DMS 273 treated with DMSO at 0.1 percent for 48 hours (cell line): Measurements from ENCODE around the gene PDGFA.

Experiments
- DNase-seq: peaks from one replicate; lab custom pipeline; 2025; lab: John Stamatoyannopoulos, UW

Gene PDGFA

DNA sequence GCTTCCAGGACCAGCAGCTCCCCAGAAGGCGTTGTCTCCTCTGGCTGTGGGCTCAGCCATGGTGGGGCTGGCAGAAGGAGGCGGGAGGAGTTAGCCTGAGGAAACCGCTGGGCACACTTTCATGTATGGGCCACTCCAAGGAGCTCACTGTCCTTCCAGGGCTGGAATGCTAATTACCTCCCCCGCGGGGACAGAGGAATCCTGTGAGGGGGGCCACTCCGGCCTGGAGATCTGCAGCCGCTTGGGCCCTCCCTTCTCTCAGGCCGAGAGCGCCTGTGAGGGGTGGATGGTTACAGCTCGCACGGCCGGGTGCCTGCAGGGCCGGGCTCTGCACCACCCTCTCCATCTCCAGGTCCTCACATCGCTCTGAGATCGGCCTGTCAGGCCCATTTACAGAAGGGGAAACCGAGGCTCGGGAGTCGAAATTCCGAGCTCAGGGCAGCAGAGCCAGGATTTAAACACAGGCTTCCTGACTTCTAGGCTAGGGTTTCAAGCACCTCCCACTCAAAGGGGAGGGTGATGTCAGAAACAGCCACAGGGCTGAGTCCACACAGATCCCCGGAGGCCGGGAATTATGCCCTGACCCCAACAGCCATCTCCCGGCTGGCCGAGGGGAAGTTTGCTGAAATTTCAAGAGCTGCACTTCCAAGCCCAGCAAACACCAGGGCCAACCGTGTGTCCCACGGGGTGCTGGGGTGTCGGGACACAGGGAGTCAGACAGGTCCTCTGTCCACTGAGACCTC, 59.1 kb downstream of the PDGFA start:
- no peak for DNase-seq

DNA sequence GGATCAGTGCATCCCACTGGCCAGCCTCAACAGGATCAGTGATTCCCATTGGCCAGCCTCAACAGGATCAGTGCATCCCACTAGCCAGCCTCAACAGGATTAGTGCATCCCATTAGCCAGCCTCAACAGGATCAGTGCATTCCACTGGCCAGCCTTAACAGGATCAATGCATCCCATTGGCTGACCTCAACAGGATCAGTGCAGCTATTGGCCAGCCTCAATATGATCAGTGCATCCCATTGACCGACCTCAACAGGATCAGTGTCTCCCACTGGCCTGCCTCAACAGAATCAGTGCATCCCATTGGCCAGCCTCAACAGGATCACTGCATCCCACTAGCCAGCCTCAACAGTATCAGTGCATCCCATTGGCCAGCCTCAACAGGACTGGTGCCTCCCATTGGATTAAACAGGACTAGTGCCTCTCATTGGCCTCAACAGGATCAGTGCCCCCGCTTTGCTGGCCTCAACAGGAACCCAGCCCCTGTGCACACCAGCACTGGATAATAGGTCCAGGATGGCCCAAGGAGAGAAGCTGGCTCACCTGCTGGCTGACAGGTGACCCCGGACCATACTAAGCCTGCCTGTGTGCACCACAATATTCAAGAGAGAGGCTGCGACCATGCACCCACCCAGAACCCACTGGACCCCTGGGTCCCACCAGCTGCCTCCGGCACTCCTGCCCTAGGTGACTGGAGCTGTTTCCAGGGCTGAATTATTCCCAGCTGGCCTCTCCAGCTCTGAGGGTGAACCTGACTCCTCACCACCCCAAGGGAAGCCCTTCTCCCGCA, 59.9 kb downstream of the PDGFA start:
- no peak for DNase-seq

DNA sequence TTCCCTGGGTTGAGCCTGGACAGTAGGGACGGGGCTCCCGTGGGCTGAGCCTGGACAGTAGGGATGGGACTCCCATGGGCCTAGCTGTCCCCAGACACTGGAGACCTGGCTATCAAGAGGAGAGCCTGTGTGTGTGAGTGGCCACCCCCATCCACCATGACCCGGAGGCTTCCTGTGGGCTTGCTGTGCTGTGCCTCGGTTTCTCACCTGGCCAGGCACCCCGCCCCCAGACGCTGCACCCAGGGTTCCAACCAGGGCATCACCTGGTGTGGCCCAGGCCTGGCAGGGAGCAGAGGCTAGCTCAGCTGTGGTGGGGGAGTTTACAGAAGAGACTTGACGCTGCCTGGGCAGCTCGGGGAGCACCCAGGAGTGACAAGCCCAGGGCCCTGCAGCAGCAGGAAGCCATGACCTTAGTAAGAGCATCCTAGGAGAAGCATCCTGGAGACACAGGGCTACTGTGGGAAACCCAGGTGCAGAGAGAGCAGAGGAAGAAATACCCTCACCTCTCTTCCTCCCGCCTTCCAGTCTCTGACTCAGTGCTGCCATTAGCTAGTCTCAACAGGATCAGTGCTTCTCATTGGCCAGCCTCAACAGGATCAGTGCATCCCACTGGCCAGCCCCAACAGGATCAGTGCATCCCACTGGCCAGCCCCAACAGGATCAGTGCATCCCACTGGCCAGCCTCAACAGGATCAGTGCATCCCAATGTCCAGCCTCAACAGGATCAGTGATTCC, 61.0 kb downstream of the PDGFA start:
- DNase-seq = no peak

DNA sequence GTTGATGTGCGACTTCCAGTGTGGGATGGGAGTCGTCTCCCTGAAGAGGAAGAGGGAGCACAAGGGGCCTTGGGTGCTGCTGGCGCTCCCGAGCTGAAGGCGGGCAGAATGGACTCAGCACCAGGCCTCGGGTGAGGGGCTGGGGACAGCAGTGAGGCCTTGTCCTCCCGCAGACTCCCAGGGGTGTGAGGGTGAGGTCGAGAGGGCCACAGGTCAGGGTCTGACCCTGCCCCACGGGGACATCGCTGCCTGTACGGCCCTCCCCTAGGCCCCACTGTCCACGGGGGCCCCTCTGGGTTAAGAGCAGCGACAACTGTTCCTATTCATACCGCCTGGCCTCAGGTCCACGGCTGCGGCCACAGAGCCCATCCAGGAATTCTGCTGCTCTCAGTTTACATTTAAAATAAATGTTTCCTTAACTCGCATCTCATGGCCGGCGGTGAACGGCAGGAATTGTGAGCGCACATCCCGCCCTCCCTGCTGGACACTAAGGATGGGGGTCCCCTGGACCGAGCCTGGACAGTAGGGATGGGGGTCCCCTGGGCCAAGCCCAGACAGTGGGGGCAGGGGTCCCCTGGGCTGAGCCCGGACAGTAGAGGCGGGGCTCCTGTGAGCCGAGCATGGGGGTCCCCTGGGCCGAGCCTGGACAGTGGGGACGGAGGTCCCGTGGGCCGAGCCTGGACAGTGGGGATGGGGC, 61.7 kb downstream of the PDGFA start:
- DNase-seq = no peak

DNA sequence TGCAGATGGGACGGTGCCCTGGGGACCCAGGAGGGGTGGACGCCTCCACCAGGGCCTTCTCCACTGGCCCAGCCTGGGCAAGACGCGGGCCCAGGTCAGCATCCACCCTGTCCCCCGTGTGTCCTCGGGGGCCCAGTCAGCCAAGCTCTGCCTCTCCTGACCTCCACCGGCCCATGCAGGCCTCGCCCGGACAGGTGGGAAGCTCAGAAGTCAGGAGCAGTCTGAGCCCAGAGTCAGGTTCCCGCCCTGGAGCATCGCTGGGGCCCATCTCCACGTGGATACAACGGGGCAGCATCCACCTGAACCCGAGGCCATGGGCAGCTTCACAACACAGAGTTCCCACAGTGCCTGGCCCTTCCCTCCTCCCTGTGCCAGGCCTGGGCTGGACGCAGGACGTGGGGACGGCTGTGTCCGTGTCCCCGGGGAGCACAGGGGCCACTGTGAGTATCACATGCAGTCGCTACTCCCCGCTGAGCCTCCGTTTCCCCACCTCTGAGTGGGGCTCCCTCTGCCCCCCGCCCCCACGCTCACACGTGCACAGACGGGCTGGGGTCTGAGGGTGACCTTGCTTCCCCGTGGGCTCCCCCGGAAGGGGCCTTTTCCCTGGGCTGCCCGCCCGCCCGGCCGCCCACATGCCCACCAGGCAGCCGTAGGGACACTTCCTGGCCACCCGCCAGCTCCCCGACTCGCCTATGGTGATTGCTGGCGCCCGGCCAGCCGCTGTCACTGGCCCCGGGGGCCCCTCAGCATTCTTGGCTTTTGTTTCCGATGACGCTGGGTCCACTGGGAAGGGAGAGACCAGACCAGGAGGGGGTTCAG, 64.3 kb downstream of the PDGFA start:
- no peak for DNase-seq

DNA sequence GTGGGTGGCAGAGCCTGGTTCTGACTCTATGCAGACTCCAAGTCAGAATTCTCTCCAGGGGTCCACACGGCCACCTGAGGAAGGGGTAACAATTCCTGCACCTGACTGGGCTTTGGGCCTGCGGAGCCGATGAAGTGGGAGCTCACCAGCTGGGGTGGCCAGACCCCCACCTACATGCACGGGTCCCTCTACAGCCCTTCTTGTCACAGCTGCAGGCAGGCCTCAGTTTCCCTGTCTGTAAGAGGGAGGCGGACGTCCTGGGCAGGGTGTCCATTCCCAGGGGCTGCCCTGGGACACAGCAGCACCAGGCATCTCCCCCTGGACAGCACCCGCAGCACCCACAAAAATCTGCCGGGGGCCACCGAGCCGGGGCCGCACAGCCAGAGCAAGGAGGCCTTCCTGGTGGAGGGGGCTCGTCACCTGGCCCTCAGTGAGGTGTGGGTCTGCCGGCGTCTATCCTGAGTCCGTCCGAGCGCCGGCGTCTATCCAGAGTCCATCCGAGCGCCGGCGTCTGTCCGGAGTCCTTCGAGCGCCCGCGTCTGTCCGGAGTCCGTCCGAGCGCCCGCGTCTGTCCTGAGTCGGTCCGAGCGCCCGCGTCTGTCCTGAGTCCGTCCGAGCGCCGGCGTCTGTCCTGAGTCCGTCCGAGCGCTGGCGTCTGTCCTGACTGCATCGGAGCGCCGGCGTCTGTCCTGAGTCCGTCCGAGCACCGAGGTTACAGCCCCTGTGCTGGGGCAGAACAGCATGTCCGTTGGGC, 65.1 kb downstream of the PDGFA start:
- no peak for DNase-seq

DNA sequence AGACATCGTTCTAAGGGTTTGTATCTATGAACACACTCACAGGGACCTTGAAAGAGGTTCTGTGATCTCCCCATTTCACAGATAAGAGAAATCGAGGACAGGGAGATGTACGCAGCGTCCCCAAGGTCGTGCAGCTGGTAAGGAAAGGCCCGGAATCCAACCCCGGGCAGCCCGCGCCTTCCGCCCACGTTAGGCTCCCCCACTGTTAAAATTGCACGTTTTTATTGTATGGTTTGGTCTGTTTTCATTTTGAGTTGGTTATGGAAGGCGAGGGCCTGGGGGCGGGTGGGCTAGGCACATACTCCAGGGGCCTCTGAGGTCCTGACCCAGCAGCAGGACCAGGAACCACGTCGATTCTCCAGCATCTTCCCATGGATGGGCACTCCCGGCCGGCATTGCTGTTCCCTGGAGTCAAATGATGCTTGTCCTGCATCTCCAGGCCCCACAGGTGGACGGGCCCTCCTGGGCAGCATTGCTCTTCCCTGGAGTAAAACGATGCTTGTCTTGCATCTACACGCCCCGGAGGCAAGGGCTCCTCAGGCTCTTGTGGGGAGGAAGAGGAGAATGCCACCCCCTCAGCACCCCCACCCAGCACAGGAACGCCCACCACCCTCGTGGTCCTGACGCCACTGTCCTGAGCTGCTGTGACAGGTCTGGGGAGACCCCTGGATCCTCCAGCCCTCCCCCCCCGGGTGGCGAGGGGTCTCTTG, 65.9 kb downstream of the PDGFA start:
- no peak for DNase-seq

DNA sequence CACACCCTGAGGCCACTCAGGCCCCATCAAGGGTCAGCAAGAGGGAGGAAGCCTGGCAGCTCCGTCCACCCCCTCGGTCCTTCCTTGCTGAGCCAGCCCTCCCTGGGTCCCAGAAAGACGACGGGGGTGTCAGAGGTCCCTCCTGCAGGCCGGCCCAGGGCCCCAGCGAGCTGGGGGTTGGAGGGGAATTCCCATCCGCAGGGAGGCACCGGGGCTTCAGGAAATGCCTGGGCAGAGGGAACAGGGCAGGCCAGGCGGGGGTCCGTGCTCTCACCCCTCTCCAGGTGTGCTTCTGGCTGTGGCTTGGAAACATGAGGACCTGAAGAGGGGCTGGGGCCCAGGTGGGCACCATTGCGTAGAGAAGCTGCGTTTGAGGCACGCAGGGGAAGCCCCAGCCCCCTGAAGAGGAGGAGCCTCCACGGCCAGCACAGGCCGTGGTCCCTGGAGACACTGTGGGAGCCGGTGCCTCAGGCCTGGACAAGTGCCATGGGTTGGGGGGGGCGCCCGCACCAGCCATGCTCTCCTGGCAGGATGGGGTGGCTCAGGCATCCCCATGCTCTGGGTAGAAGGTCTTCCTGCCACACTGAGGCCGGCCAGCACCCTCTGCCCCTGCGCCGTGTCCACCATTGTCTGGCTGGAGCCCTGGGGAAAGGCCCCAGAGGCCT, 66.7 kb downstream of the PDGFA start:
- no peak for DNase-seq

DNA sequence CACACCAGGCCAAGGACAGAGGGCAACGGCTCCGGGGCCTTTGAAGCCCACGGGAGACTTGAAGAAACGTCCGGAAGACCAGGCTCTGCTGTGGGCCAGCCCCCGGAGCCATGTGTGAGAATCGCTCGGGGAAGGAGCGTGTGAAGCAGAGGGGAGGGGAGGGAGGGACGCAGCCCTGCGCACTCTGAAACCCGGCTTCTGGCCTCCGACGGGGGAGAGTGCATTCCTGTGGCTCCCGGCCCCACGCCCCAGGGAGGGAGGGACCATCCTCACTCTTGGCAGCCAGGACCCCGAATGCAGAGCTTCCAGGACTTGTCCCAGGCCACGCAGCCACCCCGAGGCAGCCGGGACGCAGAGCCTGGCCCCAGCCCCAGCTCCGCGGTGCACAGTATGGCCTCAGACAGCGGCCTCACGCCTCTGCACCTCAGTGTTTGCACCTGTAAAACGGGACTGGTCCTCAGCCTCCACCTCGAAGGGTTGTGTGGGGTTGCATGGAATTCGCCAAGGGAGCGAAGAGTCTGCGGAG, 67.4 kb downstream of the PDGFA start:
- no peak for DNase-seq

DNA sequence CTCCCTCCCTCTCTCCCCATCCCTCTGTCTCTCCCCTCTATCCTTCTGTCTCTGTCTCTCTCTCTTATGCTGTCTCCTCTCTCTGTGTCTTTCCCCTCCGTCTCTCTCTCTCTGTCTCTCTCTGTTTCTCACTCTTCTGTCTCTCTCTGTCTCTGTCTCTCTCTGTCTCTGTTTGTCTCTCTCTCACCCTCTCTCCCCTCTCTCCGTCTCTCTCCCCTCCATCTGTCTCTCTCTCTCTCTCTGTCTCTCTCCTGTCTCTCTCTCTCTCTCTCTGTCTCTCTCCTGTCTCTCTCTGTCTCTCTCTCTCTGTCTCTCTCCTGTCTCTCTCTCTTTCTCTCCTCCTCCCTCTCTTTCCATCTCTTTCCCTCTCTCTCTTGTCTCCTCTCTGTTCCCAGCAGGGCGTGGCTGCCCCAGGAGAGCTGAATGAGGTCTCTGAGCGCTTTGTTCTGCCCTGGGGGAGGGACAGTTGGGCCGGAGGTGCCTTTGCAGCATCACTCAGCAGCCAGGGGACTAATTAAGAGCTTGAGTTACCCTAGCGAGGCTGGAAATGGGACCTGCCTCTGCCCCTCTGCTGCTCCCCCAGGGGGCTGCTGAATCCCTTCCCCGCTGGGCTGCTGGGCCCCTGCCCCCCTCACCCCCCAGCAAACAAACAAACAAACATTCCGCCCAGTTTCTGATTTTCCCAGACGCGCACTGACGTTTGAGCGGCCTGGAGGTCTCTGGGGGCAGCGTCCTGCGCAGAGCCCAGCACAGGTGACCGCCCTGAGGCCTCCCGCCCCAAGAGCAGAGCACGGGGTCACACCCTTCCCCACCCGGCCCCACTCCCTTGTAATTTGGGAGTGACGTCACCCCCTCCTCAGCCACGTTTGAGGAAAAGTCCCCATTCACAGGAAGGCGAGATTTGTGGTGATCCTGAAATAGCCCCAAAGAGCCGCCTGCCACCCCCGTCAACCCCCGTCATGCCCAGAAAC, 68.1 kb downstream of the PDGFA start:
- no peak for DNase-seq

DNA sequence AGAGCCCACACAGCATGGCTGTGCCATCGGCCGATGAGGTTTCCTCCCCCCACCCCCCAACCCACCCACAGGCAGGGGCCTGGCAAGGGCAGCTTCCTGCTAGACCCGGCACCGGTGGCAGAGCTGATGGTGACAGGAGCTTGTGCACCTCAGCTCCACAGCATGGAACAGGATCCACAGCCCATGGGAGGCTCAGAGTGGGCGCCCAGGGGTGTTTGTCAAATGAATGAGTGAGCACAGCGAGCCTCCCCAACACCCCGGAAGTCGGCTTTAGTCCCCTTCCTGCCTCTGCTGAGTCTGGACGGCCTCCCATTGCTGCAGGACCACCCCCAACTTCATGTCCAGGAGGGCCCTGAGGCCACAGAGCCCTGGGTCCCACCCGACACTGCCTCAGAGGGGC, 68.9 kb downstream of the PDGFA start:
- DNase-seq = no peak

DNA sequence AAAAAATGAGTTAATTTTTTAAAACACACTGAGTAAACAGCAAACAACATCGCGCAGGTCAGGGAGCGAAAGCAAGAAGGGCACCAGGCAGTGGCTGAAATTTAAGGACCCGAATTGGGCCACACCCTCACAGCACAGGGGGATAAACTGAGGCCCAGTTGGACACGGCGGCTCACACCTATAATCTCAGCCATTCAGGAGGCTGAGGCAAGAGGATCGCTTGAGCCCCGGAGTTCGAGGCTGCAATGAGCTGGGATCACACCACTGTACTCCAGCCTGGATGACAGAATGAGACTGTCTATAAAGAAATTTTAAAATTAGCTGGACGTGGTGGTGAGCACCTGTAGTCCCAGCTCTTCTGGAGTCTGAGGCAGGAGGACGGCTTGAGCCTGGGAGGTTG, 69.6 kb downstream of the PDGFA start:
- no peak for DNase-seq

DNA sequence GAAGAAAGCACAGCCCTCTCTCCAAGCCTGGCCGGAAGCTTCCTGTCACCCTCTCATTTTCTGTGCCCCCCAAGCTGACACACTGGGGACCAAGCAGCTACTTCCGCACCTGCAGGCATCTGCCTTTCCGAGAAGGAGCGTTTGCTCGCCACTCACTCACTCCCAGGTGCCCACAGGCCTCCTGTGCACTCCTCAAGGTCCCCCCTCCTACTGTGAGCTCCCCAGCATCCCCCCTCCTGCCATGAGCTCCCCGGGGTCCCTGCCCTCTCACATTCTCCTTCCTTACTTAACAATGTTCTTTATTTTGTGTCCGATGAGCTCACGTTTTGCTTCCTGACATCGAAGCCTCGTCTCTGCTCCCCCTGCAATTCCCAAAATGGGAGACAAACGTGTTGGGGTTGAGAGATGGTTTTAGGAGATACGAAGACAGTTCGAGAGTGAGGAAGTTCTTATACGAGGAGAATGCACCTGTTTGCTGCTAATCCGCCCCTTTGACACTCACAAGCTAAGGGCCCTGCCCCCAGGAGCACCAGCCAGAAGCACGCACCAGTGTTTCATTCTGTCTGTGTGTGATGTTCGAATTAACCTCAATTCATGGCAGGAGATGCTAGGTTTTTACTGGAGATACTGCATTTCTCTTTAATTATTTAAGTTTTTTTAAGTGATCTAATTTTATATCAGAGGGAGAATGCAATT, 70.2 kb downstream of the PDGFA start:
- DNase-seq = no peak

DNA sequence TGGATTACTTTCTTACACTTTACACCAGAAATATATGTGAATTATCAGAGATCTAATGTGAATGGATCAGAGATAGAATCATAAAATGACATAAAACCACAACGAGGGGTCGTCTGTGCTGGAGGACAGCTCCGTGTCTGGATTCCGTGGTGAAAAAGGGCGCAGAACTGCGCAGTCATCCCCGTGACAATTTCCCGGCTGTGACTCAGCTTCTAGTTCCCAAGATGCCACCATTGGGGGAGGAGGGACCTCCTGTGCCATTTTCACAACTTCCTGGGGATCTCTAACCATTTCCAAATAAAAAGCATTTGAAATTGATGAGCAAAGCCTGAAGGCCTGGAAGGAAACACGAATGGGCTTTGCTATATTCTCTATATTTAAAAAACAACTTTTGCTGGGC, 72.1 kb downstream of the PDGFA start:
- no peak for DNase-seq
